Measurements from ENCODE around the gene ANKRD6. TPM values are rescaled to one million over a fixed set of nuclear protein-coding genes. Genes with fewer than 3 reads are reported as not detected.
"Not testable (repeated sequence)": the region's sequence is repeated elsewhere in the genome, so short reads cannot be mapped to it uniquely, and the experiment has no call there.

Gene ANKRD6
- total RNA-seq, 4 donors from 2014 or later: 9.8 to 19.0 (median 12.2) TPM

- H3K4me3 ChIP-seq: no peak overlapping the region
- no peak overlapping the region for H3K27ac ChIP-seq
- H3K9me3 ChIP-seq: no peaks in the 10 kb centered on the region
- H3K27me3 ChIP-seq: no peaks in the 10 kb centered on the region
- no peaks in the 10 kb centered on the region for H3K4me1 ChIP-seq
- no peak for ATAC-seq
- WGBS, 2 donors (ENCODE audit: low coverage in 1 of 2): 92 to 97% methylated on average over 5 to 6 of the region's 9 CpGs
- H3K36me3 ChIP-seq: no peaks in the 10 kb centered on the region
- TF ChIP-seq POLR2AphosphoS5 (IDR thresholded peaks at IDR 0.05): no peak
- TF ChIP-seq POLR2A (IDR thresholded peaks at IDR 0.05): no peak
These were observed 45.3 kb upstream of the ANKRD6 start for GRCh38 chr6:89387516-89388201.

GRCh38 chr6:89388846-89389245, 44.1 kb upstream of the ANKRD6 start:
- no peak for ATAC-seq
- H3K27ac ChIP-seq: no peak overlapping the region
- H3K36me3 ChIP-seq: no peaks in the 10 kb centered on the region
- 100% methylated on average over 2 of the region's 6 CpGs; no CpG with 5 or more reads in 1 of the 2 donors for WGBS, 2 donors (ENCODE audit: low coverage in 1 of 2)
- no peaks in the 10 kb centered on the region for H3K27me3 ChIP-seq
- H3K4me3 ChIP-seq: no peak overlapping the region
- TF ChIP-seq CTCF (IDR thresholded peaks at IDR 0.05): no peak
- TF ChIP-seq POLR2AphosphoS5 (IDR thresholded peaks at IDR 0.05): no peak
- no peak for TF ChIP-seq POLR2A (IDR thresholded peaks at IDR 0.05)
- no peak for TF ChIP-seq EP300 (IDR thresholded peaks at IDR 0.05)
- no peaks in the 10 kb centered on the region for H3K9me3 ChIP-seq
- no peaks in the 10 kb centered on the region for H3K4me1 ChIP-seq

- no peaks in the 10 kb centered on the region for H3K4me1 ChIP-seq
These were observed 40.1 kb upstream of the ANKRD6 start for GRCh38 chr6:89392823-89393222.

GRCh38 chr6:89393659-89394058, 39.3 kb upstream of the ANKRD6 start:
- TF ChIP-seq EP300 (IDR thresholded peaks at IDR 0.05): no peak
- no peak for ATAC-seq
- WGBS, 2 donors (ENCODE audit: low coverage in 1 of 2): 80 to 89% methylated on average over 1 of the region's 1 CpG
- Histone ChIP-seq H3K27ac (no peak overlapping the region), H3K27me3 (no peaks in the 10 kb centered on the region), H3K4me1 (no peaks in the 10 kb centered on the region), H3K36me3 (no peaks in the 10 kb centered on the region), H3K4me3 (no peak overlapping the region), H3K9me3 (no peaks in the 10 kb centered on the region)

More at GRCh38 chr6:89392823-89393222, 40.1 kb upstream of the ANKRD6 start:
- H3K36me3 ChIP-seq: no peaks in the 10 kb centered on the region
- H3K4me3 ChIP-seq: no peak overlapping the region
- ATAC-seq: no peak
- no peak overlapping the region for H3K27ac ChIP-seq
- H3K9me3 ChIP-seq: no peaks in the 10 kb centered on the region
- TF ChIP-seq POLR2AphosphoS5 (IDR thresholded peaks at IDR 0.05) (no peak), CTCF (IDR thresholded peaks at IDR 0.05) (no peak)
- H3K27me3 ChIP-seq: no peaks in the 10 kb centered on the region

- not testable (repeated sequence) for ATAC-seq, H3K36me3 ChIP-seq, H3K4me1 ChIP-seq, H3K27ac ChIP-seq, H3K27me3 ChIP-seq, H3K4me3 ChIP-seq, H3K9me3 ChIP-seq
- WGBS, 2 donors (ENCODE audit: low coverage in 1 of 2): 77 to 83% methylated on average over 4 of the region's 4 CpGs
These were observed 35.1 kb upstream of the ANKRD6 start for GRCh38 chr6:89397884-89398283.

- no peak overlapping the region for H3K27ac ChIP-seq
- H3K36me3 ChIP-seq: no peaks in the 10 kb centered on the region
- ATAC-seq: no peak
- H3K4me1 ChIP-seq: peaks cover 0 to 8% (median 0%) of the 10 kb centered on the region in 3 donors
- H3K9me3 ChIP-seq: no peaks in the 10 kb centered on the region
- no peak for TF ChIP-seq POLR2A (IDR thresholded peaks at IDR 0.05)
- no peak for TF ChIP-seq CTCF (IDR thresholded peaks at IDR 0.05)
- no peak for TF ChIP-seq POLR2AphosphoS5 (IDR thresholded peaks at IDR 0.05)
- TF ChIP-seq EP300 (IDR thresholded peaks at IDR 0.05): no peak
- H3K27me3 ChIP-seq: no peaks in the 10 kb centered on the region
- 76 to 86% methylated on average over 4 to 7 of the region's 7 CpGs for WGBS, 2 donors (ENCODE audit: low coverage in 1 of 2)
- no peak overlapping the region for H3K4me3 ChIP-seq
These were observed 34.0 kb upstream of the ANKRD6 start for GRCh38 chr6:89398762-89399525.
